GM18873 (cell line): ENCODE measurements around the gene RAB3IP.

Experiments used
- ATAC-seq: cut with Tn5 transposase; IDR thresholded peaks from one replicate; pipeline ENCODE4 v1.9.1; 2021; ENCODE audit warnings: mild to moderate bottlenecking, moderate library complexity, moderate number of reproducible peaks; ENCODE audit not compliant: unreplicated experiment, low FRiP score

RAB3IP gene, protein sequence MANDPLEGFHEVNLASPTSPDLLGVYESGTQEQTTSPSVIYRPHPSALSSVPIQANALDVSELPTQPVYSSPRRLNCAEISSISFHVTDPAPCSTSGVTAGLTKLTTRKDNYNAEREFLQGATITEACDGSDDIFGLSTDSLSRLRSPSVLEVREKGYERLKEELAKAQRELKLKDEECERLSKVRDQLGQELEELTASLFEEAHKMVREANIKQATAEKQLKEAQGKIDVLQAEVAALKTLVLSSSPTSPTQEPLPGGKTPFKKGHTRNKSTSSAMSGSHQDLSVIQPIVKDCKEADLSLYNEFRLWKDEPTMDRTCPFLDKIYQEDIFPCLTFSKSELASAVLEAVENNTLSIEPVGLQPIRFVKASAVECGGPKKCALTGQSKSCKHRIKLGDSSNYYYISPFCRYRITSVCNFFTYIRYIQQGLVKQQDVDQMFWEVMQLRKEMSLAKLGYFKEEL

GRCh38 chr12:69738351-69739286, at the start of gene RAB3IP:
Gene RAB3IP (plus strand): TSS chr12:69738860. CDS start chr12:69755409, 16,549 bp downstream.
- ATAC-seq = peak; percentile 64

DNA sequence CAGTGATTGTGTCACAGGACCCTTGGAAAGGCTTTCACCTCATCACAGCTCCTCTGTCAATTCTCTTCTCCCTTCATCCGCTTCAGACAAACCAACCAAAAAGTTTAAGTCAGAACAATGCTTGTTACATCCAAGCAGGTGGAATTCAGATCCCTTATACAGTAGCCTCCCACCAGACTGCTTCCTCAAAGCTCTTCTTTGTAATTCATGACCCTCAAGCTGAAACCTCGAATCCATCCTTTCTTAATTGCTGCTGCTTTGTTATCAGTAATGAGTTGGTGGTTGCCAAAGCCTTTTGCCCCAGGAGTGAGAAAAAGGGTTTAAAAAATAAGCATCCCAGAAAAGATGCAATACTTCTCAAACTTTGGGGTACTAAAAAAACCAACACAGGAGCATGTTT, 49.0 kb upstream of the RAB3IP start:
- ATAC-seq = no peak

DNA sequence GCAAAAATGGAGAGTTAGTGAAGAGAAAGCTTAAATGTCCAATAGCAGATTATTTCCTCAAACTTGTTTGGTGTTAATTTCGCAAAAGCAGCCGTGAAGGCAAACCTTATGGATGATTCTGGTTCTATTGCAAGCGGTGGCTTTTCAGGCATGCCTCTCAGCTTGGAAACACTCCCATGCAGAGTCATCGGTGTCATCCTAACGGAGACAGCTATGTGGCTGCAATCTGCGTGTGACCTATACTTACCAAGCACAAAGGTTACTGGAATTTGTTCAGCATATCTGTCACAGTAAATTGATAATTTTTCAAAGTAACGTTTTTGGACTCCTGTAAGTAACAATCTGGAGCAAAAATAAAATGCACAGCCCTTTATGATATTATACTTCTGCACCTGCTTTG, 44.5 kb upstream of the RAB3IP start:
- ATAC-seq = no peak

- ATAC-seq = no peak
Measured at GRCh38 chr12:69698054-69698453, 40.6 kb upstream of the RAB3IP start.

- no peak for ATAC-seq
Measured at GRCh38 chr12:69698769-69699540, 39.7 kb upstream of the RAB3IP start, which contains the start of gene BEST3. Gene BEST3 (minus strand): TSS chr12:69699303. CDS start chr12:69697798, 1,505 bp downstream.

DNA sequence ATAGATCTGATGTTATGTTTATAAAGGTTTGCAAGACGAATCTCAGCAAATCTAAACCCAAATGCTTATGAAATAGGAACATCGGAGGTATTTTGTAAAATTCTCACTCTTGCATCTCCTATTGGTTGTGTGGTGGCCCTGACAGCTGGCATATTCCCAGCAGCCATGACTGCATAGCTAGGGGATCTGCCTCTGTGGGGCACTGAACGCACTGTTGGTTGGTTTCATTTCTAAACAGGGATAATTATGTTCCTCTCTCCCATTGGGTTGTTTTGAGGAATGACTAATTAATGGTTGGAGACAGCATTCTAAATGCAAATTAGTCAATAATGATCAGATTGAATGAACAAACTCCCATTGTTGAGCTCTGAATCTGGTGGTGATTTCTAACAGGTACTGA, 36.8 kb upstream of the RAB3IP start:
- no peak for ATAC-seq

GRCh38 chr12:69703146-69703642, 35.5 kb upstream of the RAB3IP start:
- ATAC-seq = no peak

GRCh38 chr12:69704357-69704756, 34.3 kb upstream of the RAB3IP start:
- ATAC-seq = no peak

DNA sequence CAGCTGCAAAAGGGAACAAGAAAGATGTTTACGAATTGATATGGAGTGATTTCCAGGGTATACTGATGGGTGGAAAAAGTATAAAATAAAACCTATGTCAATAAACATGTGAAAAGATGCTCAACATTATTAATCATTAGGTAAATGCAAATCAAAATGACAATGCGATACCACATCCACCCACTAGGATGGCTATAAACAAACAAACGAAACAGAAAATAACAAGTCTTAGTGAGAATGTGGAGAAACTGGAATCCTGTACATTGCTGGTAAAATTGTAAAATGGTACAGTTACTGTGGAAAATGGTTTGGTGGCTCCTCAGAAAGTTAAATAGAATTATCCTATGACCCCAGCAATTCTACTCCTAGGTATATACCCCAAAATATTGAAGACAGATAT, 30.0 kb upstream of the RAB3IP start:
- ATAC-seq = no peak

- no peak for ATAC-seq
Measured at GRCh38 chr12:69712826-69713225, 25.8 kb upstream of the RAB3IP start.

DNA sequence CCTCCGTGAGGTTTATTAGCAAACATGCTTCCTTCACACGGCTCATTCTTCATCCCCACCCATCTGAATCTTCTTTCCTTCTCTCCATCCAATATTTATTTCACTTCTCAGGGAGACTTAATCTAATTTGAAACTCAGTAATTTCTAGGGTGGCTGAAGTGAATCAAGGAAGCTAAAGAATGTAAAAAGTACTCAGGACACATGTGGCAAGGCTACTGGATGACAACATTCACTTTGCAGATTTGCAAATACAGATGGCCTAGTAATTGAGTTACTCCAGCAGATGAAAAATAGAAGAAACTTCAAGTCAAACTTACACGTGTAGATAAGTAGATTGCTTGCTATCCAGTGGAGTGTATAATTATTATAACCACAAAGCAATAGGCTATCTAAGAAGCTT, 24.1 kb upstream of the RAB3IP start:
- no peak for ATAC-seq

DNA sequence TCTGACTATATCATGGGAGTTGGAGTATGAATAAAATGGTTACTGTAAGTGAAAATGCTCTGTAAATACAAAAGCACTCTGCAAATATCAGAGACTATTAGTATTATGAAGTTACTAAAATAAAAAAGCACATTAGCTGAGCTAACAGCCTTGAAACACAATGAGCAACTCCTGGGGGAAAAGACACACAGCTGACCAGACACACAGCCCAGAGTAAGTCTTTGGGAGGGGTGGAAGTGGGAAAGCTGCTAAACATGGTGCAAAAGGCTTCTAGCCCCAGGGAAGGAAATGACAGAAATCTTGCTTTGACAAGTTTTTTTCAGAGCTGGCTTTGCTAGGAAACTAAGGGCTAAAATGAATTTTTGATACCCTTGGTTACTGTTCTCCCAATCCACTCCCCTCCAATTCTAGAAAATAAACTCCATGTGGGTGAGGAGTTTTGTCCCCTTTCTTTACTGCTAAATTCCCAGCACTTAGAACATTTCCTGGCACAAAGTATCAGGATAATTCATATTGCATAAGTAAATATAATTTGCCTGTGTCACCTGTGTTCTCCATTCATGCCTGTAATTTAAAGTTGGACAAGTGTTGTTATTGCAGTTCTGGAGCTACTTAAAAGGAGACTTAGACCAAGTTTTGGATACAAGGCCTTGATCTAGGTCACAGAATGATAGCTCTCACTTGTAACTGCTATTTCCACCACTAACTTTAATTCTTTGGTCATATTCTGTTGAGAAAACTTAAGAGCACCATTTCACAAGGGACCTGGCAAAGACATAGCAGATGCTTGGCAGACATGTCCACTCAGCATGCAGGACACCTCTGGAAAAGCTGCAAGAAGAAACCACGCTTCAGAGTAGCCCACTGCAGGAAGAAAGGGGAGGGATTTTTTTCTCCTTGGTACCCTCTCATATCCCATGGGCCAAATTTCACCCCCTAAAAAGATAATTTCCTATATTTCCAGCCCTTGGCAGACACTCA, 19.0 kb upstream of the RAB3IP start:
- ATAC-seq = no peak

GRCh38 chr12:69720750-69721149, 17.9 kb upstream of the RAB3IP start:
- no peak for ATAC-seq

DNA sequence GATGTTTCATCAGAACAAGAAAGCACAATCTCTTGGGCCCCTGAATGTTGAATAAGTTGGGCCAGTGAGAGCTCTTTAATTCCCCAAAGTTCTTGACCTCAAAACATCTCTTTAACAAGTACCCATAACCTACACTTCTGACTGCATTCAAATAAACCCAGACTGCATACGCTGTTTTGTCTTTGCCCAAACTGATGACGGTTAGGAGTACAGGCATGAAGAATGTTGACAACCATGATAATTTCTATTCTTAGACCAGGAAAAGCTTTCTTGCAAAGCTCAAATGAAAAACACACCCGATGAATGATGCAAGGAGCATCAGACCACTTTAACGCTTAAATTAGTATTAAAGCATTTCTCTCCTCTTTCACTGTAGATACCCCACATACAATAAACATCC, 11.7 kb upstream of the RAB3IP start:
- ATAC-seq = no peak

- ATAC-seq = no peak
Measured at GRCh38 chr12:69732088-69732487, 6.6 kb upstream of the RAB3IP start.

- no peak for ATAC-seq
Measured at GRCh38 chr12:69733638-69734037, 5.0 kb upstream of the RAB3IP start.

DNA sequence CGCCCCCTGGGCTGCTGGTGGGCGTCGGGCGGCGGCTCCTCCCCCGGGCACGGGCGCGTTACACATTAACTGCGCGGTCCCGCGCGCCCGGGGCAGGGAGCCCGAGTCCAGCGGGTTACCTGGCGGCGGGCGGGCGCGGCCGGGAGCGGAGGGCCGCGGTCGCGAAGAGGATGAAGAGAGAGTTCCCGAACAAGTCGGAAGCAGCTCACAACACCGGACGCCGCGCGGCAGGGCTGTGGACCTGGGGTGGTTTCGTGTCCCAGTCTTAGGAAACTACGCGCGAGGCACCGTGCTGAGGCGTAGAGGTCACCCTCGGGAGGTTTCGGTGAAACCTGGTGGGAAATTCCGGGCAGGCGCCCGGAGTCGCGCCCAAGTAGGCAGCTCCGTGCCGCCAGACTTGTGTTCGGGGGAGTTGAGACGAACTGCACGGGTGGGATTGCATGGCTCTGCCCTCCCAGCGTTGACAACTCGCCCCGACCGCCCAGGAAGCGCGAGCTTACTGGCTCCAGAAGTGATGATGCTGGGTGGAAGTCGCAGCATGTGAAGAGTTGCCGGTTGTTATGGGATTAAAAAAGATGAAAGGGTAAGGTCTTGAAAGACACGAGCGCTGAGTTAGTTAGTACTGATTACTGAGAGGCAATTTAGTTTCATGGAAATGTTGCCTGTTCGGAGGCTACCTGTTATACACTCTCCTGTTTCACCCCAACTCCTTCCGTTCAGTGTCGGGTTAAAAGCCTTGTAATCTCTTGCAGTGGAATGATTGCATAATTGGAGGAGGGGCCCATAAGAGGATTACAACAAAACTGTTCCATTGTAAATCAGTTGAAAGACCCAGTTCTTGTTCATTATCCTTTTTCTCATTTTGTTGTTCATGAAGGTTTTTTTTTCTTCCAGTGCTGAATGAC, 879 bp downstream of the RAB3IP start:
- peak; percentile 43 for ATAC-seq

DNA sequence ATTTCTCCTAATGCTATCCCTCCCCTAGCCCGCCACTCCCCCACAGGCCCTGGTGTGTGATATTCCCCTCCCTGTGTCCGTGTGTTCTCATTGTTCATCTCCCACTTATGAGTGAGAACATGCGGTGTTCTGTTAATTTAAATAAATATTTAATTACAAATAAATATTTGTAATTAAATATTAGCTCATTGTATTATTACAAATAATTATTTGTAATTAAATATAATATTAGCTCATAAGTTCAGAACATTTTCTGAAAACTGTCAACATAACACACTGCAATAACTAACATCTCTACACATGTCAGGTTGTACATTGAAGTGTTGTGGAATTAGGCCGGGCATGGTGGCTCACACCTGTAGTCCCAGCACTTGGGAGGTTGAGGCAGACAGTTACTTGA, 5.4 kb downstream of the RAB3IP start:
- ATAC-seq = no peak
